WTC11 (cell line): ENCODE measurements around the gene CPNE6. TPM values are rescaled to one million over a fixed set of nuclear protein-coding genes. Genes with fewer than 3 reads are reported as not detected.
A peak's percentile ranks its signal among the peaks of the same experiment; 100 is the strongest.
"Not testable (repeated sequence)": the region's sequence is repeated elsewhere in the genome, so short reads cannot be mapped to it uniquely, and the experiment has no call there.

ENCODE experiments used
- ATAC-seq: fragments of 200-7000 bp; cut with Tn5 transposase; 2 replicates; pipeline ENCODE4 v1.10.0; 2021; ENCODE audit warnings: mild to moderate bottlenecking, moderate library complexity
- Bru-seq: library from RNA; stranded (reverse); fragments of 400-500 nt; gene quantifications from one replicate; lab custom pipeline; 2021; lab: Mats Ljungman, UMichigan
- CTCF ChIA-PET: fragments of 300-600 bp; sonication (Branson Sonifier 250); formaldehyde crosslinking; loops from one replicate; lab custom pipeline; 2021; ENCODE audit warnings: antibody characterized with exemption; lab: Charles Lee
- POLR2A ChIA-PET: fragments of 350-600 bp; sonication (Branson Sonifier 250); formaldehyde crosslinking; loops from one replicate; lab custom pipeline; 2021; ENCODE audit warnings: antibody characterized with exemption; lab: Charles Lee
- DNase-seq: peaks from one replicate; pipeline ENCODE4 v3.0.0; 2021; ENCODE audit warnings: low spot score
- H3K27ac Mint-ChIP-seq: 2 replicates; pipeline ENCODE4 v1.8.0; 2021; ENCODE audit warnings: mixed read lengths
- H3K27me3 Mint-ChIP-seq: 2 replicates; pipeline ENCODE4 v1.8.0; 2021; ENCODE audit warnings: low read depth, mild to moderate bottlenecking, moderate library complexity, mixed read lengths
- H3K36me3 Mint-ChIP-seq: 2 replicates; pipeline ENCODE4 v1.8.0; 2021; ENCODE audit warnings: mixed read lengths
- H3K4me1 Mint-ChIP-seq: 2 replicates; pipeline ENCODE4 v1.8.0; 2022; ENCODE audit warnings: mixed read lengths
- H3K4me3 Mint-ChIP-seq: 2 replicates; pipeline ENCODE4 v1.8.0; 2021; ENCODE audit warnings: mild to moderate bottlenecking, moderate library complexity, mixed read lengths
- H3K9me3 Mint-ChIP-seq: 2 replicates; pipeline ENCODE4 v1.8.0; 2021; ENCODE audit warnings: mixed read lengths
- AFF4 ChIP-seq: sonication (generic); formaldehyde crosslinking; IDR thresholded peaks from 2 replicates; pipeline ENCODE4 v1.8.1; 2023; ENCODE audit warnings: mild to moderate bottlenecking, missing genetic modification reagents, borderline replicate concordance
- ATF1 ChIP-seq: sonication (generic); formaldehyde crosslinking; IDR thresholded peaks from 2 replicates; pipeline ENCODE4 v1.8.1; 2023; ENCODE audit warnings: mild to moderate bottlenecking, moderate library complexity, missing genetic modification reagents
- CTCF ChIP-seq: fragments of 200-600 bp; IDR thresholded peaks from 2 replicates; pipeline ENCODE4 v1.8.0; 2022; ENCODE audit warnings: antibody characterized with exemption
- GABPB1 ChIP-seq: sonication (generic); formaldehyde crosslinking; IDR thresholded peaks from 2 replicates; pipeline ENCODE4 v1.8.1; 2023; ENCODE audit warnings: mild to moderate bottlenecking, missing genetic modification reagents
- HMGA2 ChIP-seq: fragments of 250-450 bp; sonication (Bioruptor Pico); IDR thresholded peaks from 2 replicates; pipeline ENCODE4 v1.4.0; 2021; ENCODE audit warnings: mild to moderate bottlenecking, moderate library complexity
- NR2C2 ChIP-seq: sonication (generic); formaldehyde crosslinking; IDR thresholded peaks from 2 replicates; pipeline ENCODE4 v1.8.0; 2022; ENCODE audit warnings: mild to moderate bottlenecking, missing genetic modification reagents
- NR3C1 ChIP-seq: sonication (generic); formaldehyde crosslinking; conservative IDR thresholded peaks from 2 replicates; pipeline ENCODE4 v1.8.1; 2023; ENCODE audit warnings: low read depth, mild to moderate bottlenecking, missing genetic modification reagents
- OVOL2 ChIP-seq: fragments of 250-450 bp; sonication (Bioruptor Pico); IDR thresholded peaks from 2 replicates; pipeline ENCODE4 v1.9.0; 2021; ENCODE audit warnings: mild to moderate bottlenecking, borderline replicate concordance
- RELA ChIP-seq: sonication (generic); formaldehyde crosslinking; IDR thresholded peaks from 2 replicates; pipeline ENCODE4 v1.8.1; 2022; ENCODE audit warnings: missing genetic modification reagents, mild to moderate bottlenecking, borderline replicate concordance
- ZNF512 ChIP-seq: sonication (generic); formaldehyde crosslinking; IDR thresholded peaks from 2 replicates; pipeline ENCODE4 v1.8.1; 2022; ENCODE audit warnings: missing genetic modification reagents, borderline replicate concordance
- long read RNA-seq, 3 experiments: library from RNA in 1 of 3; library from capped mRNA in 1 of 3; library from polyadenylated mRNA in 1 of 3; unstranded in 2 of 3; stranded (forward) in 1 of 3; transcript quantifications; one replicate each; pipeline ENCODE4 v2.0.0, GENCODE V29; 2021
- total RNA-seq: library from RNA; stranded (reverse); gene quantifications from 3 replicates; pipeline ENCODE4 v1.2.3, GENCODE V29; 2021

Gene CPNE6
- total RNA-seq (not detected in 3 replicates), Bru-seq, nascent RNA (not detected)
- long read RNA-seq, experiment 1: 0 reads
- long read RNA-seq, experiment 2: 0 reads
- long read RNA-seq, experiment 3: 0 reads

- no peaks in the 10 kb centered on the region; the same call in 1 of the 2 replicates for H3K27me3 Mint-ChIP-seq
- ATAC-seq: no peak
- TF ChIP-seq GABPB1: no peak
- TF ChIP-seq RELA (CRISPR knock-in tag): no peak
- TF ChIP-seq ATF1 (CRISPR knock-in tag): no peak
- TF ChIP-seq HMGA2 (CRISPR knock-in tag): no peak
- TF ChIP-seq OVOL2 (CRISPR knock-in tag): no peak
- TF ChIP-seq NR2C2 (CRISPR knock-in tag): no peak
- TF ChIP-seq CTCF: no peak
- no peaks in the 10 kb centered on the region for H3K36me3 Mint-ChIP-seq
- POLR2A ChIA-PET: interaction anchor here (2.0 kb wide), 1 partner anchor 9 kb away, joined by 8 read pairs; no protein-coding TSS in a partner anchor
- H3K4me3 Mint-ChIP-seq: no peak within 1 kb of the TSS
- CTCF ChIA-PET: interaction anchor here (0.6 to 2.5 kb wide), 4 partner anchors 13 to 352 kb away, joined by 3 to 11 read pairs (median 7); no protein-coding TSS in a partner anchor
- no peak within 1 kb of the TSS for H3K27ac Mint-ChIP-seq
- no peaks in the 10 kb centered on the region for H3K9me3 Mint-ChIP-seq
- no peak for DNase-seq
- 0 out of 2 replicates have a peak, but pooled peaks cover 4% of the 10 kb centered on the region for H3K4me1 Mint-ChIP-seq
These were observed at the start of gene CPNE6 for GRCh38 chr14:24071144-24071697. CPNE6 (plus strand) TSS chr14:24071562; CDS start chr14:24072937, 1,375 bp downstream.

GRCh38 chr14:24024939-24025418, 46.4 kb upstream of the CPNE6 start:
- POLR2A ChIA-PET, H3K9me3 Mint-ChIP-seq, H3K27ac Mint-ChIP-seq, CTCF ChIA-PET, H3K4me1 Mint-ChIP-seq, H3K4me3 Mint-ChIP-seq, ATAC-seq, DNase-seq, H3K36me3 Mint-ChIP-seq: not testable (repeated sequence)
- peaks cover 63% of the 10 kb centered on the region for H3K27me3 Mint-ChIP-seq

- DNase-seq, H3K27ac Mint-ChIP-seq, H3K4me1 Mint-ChIP-seq, H3K36me3 Mint-ChIP-seq, ATAC-seq, CTCF ChIA-PET, POLR2A ChIA-PET, H3K4me3 Mint-ChIP-seq: not testable (repeated sequence)
- H3K27me3 Mint-ChIP-seq: peaks cover 63% of the 10 kb centered on the region
- H3K9me3 Mint-ChIP-seq: peaks cover 26% of the 10 kb centered on the region
These were observed 41.7 kb upstream of the CPNE6 start for GRCh38 chr14:24029687-24030086.

- H3K9me3 Mint-ChIP-seq: peaks cover 26% of the 10 kb centered on the region
- H3K27ac Mint-ChIP-seq, CTCF ChIA-PET, POLR2A ChIA-PET, H3K4me1 Mint-ChIP-seq, ATAC-seq, H3K4me3 Mint-ChIP-seq, DNase-seq, H3K36me3 Mint-ChIP-seq: not testable (repeated sequence)
- peaks cover 52% of the 10 kb centered on the region for H3K27me3 Mint-ChIP-seq
These were observed 40.0 kb upstream of the CPNE6 start for GRCh38 chr14:24031331-24031730.

GRCh38 chr14:24032727-24033418, 38.5 kb upstream of the CPNE6 start:
- H3K4me1 Mint-ChIP-seq: peaks cover 12% of the 10 kb centered on the region
- H3K36me3 Mint-ChIP-seq: peaks cover 3% of the 10 kb centered on the region; the same call in 1 of the 2 replicates
- no peak for DNase-seq
- H3K27ac Mint-ChIP-seq: no peak overlapping the region
- H3K27me3 Mint-ChIP-seq: peaks cover 38% of the 10 kb centered on the region
- H3K4me3 Mint-ChIP-seq: no peak overlapping the region
- POLR2A ChIA-PET: interaction anchor here (1.1 kb wide), 1 partner anchor 115 kb away, joined by 3 read pairs; the partner anchor contains the start of gene RNF31
- ATAC-seq: no peak
- peaks cover 26% of the 10 kb centered on the region for H3K9me3 Mint-ChIP-seq
- TF ChIP-seq NR3C1: no peak
- TF ChIP-seq AFF4 (CRISPR knock-in tag): no peak
- TF ChIP-seq GABPB1: peak; percentile 70
- no peak for TF ChIP-seq ZNF512 (CRISPR knock-in tag)
- TF ChIP-seq, all 79 proteins: peak for 1
- CTCF ChIA-PET: interaction anchor here (1.4 to 1.6 kb wide), 2 partner anchors 17 to 128 kb away, joined by 4 to 5 read pairs; partner anchors contain the start of gene IRF9

- H3K36me3 Mint-ChIP-seq, H3K27ac Mint-ChIP-seq, DNase-seq: not testable (repeated sequence)
- peak overlapping the region; percentile 91 for H3K4me3 Mint-ChIP-seq
- H3K4me1 Mint-ChIP-seq: peaks cover 12% of the 10 kb centered on the region
- CTCF ChIA-PET: interaction anchor here (0.9 to 1.7 kb wide), 16 partner anchors 16 to 447 kb away, joined by 3 to 9 read pairs (median 4); partner anchors contain the start of genes CARMIL3, DCAF11, DHRS4 and DHRS4L2
- POLR2A ChIA-PET: interaction anchor here (0.6 kb wide), 1 partner anchor 9 kb away, joined by 3 read pairs; no protein-coding TSS in a partner anchor
- H3K9me3 Mint-ChIP-seq: peaks cover 24% of the 10 kb centered on the region
- peaks cover 30% of the 10 kb centered on the region for H3K27me3 Mint-ChIP-seq
- peak; percentile 67 for ATAC-seq
These were observed 35.6 kb upstream of the CPNE6 start for GRCh38 chr14:24035769-24036168.
